GM21360 (cell line): ENCODE results near the gene RABGAP1L.
"Not testable (repeated sequence)": the region's sequence is repeated elsewhere in the genome, so short reads cannot be mapped to it uniquely, and the experiment has no call there.

Experiments used
- ATAC-seq: cut with Tn5 transposase; IDR thresholded peaks from one replicate; pipeline ENCODE4 v1.9.1; 2021; ENCODE audit warnings: mild to moderate bottlenecking, moderate library complexity; ENCODE audit not compliant: unreplicated experiment

RABGAP1L gene

GRCh38 chr1:174358344-174358743, 199.0 kb downstream of the RABGAP1L start:
- ATAC-seq, result no peak

DNA sequence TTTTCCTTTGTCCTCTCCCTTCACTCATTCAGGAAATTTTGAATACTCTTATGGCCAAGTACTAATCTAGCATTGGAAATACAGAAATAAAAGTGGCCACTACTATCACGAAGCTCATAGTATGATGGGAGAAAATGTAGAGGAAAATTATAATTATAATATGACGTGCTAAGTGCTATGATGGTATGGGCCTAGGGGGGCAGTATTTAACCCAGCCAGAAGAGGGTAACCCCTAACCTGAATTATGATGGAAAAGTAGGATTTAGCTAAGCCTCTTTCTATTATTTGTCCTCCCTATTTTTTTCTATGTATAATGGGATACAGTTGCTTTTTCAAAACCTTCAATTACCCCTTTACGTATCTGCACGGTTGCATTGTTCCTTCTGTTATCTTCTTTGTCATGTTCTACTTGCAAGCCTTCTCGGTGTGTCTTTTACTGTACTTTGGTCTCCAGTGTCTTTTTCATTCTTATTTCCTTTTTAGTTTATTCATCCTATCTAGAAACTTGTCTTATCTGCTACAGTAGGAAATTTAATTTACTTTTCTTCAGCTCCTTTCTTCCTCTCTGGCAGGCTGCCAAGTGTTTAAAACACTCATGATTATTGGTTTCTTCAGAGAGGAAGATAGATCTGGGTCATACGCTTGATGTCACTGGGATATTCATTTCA, 199.6 kb downstream of the RABGAP1L start:
- ATAC-seq, result no peak

GRCh38 chr1:174359454-174359805, 200.1 kb downstream of the RABGAP1L start:
- no peak for ATAC-seq

GRCh38 chr1:174364996-174365736, 205.8 kb downstream of the RABGAP1L start:
- ATAC-seq, result no peak

DNA sequence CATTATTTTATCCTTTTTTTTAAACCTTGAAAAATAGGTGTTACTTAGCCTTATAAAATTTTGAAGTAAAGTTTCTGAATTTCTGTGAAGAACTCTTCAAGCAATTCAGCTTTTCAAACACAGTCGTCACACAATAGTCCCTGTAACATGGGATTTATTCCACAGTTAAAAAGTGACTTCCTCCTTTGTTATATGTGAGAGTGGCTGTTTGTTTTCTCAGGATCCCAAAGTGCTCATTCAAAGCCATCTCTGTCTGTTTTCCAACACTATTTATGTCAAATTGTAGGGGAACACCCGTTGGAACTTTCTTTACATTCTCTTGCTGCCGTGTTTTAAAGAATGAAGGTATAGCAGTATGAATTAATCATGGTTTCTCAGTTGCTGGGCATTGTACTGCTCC, 207.6 kb downstream of the RABGAP1L start:
- ATAC-seq, result no peak

DNA sequence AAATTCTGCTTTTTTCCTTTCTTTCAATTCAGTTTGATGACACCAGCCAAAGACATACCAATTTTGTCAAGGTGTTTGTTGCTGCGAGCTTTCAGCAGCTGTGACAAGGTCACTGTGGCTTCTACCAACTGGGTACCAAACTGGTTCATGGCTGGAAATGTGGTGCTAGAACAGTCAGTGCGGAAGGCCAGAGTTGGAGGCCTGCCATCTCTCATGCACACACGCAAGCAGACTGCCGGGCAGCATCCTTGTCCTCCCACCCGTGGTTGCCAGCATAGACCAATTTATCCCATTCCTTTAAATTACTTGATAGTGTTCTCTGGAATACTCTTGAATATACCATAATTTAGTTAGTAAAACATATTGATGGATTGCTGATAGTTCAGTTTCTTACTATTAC, 208.6 kb downstream of the RABGAP1L start:
- ATAC-seq, result no peak

DNA sequence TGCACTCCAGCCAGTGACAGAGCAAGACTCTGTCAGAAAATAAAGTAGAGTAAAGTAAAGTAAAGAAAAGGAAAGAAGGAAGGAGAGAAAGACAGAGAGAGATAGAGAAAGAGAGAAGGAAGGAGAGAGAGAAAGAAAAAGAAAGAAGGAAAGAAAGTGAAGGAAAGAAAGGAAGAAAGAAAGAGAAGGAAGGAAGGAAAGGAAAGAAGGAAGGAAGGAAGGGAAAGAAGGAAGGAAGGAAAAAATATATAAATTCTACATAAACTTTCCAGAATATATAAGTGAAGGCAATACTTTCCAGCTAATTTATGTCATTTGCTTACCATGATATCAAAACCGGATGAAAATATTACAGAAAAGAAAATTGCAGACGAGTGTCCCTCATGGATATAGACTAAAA, 216.7 kb downstream of the RABGAP1L start:
- no peak for ATAC-seq

DNA sequence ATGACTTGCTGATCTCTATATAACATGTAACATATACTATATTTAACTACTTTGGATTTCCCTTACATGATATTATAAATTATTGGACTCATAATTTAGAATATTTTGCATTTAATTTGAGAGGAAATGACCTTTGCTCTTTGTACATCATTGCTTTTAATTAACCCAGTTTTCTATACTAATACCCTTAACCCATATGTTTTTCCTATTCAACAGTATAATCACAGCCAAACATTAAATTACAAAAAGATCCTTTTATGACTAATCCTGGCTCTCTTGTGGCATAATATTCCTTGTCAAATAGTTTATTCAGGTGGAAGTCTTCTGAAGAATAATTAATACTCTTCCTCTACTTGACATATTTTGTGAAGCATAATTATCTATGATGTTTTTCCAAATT, 232.4 kb downstream of the RABGAP1L start:
- no peak for ATAC-seq

DNA sequence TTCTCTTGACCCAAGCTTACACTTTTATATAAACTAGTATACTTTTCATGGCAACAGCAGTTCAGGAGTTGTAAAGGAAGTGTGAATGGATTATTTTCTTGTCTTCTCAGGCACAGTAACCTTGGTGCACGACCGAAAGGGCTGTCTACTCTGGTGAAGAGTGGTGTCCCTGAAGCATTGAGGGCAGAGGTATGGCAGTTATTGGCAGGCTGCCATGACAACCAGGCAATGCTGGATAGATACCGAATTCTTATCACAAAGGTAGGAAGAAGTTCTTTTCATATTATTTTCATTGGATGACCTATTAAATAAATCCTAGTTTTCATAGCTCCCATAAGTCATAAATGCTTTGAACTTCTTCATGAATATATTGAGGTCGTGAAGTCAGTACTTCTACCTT, 234.6 kb downstream of the RABGAP1L start:
- ATAC-seq, result no peak

DNA sequence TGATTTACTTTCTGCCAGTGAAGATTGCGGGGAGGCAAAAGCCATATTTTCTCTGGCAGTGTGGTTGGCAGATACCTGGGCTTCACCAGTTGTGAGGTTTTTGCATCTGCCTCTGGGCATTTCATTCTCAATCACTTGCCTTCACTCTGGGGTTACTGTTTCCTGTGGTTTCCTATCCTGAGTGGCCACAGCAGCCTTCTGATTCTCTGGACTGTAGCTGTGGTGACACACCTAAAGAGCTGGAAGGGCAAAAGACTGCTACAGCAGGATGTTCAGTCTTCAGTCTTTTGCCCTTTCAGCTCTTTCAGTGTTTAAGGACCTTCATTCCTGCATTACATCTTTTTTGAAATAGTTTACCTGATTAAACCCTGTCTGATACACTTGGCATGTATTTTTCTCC, 237.9 kb downstream of the RABGAP1L start:
- no peak for ATAC-seq

GRCh38 chr1:174398246-174398645, 238.9 kb downstream of the RABGAP1L start:
- ATAC-seq, result no peak

DNA sequence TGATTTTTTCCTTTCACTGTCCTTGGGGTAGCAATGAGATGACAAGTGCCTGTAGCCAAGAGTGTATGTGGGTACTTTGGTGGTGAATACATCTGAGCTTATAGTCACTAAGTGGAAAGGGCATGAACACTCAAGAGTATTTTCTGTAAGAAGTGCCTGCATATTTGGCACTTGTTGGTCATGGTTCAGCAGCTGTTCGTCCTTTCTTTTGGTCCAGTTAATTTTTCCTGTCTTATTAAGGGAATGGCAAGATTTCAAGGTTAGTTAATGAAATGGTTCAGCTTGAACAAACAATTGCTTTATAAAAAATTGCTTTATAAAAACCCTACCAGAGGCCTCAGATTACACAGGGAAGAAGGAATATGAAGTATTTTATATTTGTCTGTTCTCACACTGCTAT, 239.9 kb downstream of the RABGAP1L start:
- no peak for ATAC-seq

GRCh38 chr1:174401075-174401474, 241.8 kb downstream of the RABGAP1L start:
- no peak for ATAC-seq

GRCh38 chr1:174405219-174405618, 245.9 kb downstream of the RABGAP1L start:
- no peak for ATAC-seq

- no peak for ATAC-seq
Observed at GRCh38 chr1:174406421-174406820, 247.1 kb downstream of the RABGAP1L start.

- no peak for ATAC-seq
Observed at GRCh38 chr1:174407665-174408064, 248.3 kb downstream of the RABGAP1L start.

DNA sequence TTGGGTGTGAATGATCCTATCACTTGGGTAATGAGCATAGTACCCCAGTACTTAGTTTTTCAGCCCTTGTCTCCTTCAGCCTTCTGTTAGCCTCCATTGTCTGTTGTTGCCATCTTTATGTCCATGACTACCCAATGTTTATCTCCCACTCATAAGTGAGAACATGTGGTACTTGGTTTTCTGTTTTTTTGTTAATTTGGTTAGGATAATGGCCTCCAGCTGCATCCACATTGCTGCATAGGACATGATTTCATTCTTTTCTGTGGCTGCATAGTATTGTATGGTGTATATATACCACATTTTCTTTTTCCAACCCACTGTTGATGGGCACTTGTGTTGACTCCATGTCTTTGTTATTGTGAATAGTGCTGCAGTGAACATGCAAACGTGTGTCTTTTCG, 248.8 kb downstream of the RABGAP1L start:
- no peak for ATAC-seq

DNA sequence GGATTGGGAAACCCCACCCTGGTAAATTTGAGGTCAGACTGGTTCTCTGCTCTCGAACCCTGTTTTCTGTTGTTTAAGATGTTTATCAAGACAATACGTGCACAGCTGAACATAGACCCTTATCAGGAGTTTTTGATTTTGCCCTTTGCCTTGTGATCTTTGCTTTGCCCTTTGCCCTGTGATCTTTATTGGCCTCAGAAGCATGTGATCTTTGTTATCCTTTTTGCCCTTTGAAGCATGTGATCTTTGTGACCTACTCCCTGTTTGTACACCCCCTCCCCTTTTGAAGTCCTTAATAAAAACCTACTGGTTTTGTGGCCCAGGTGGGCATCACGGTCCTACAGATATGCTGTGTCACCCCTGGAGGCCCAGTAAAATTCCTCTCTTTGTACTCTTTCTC, 250.5 kb downstream of the RABGAP1L start:
- ATAC-seq, result not testable (repeated sequence)

GRCh38 chr1:174413632-174414031, 254.3 kb downstream of the RABGAP1L start:
- ATAC-seq, result no peak

GRCh38 chr1:174414203-174414602, 254.9 kb downstream of the RABGAP1L start:
- no peak for ATAC-seq

DNA sequence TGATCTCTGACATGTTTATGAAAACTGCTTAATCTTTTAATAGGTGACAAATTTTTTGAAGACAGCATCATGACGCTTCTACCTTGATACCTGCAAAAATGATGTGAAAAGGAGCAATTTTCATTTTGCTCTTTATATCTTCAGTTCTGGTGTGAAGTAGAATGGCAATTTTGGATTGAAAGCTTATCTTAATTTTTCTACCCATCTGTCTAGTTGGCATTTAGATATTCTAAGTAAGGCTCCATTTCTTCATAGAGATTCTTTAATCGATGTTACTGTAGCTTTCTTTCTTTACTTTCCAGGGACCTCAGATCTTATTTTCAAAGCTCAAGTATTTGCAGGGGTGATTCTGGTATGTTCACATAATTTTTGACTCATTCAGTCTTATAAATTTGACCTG, 256.2 kb downstream of the RABGAP1L start:
- no peak for ATAC-seq

DNA sequence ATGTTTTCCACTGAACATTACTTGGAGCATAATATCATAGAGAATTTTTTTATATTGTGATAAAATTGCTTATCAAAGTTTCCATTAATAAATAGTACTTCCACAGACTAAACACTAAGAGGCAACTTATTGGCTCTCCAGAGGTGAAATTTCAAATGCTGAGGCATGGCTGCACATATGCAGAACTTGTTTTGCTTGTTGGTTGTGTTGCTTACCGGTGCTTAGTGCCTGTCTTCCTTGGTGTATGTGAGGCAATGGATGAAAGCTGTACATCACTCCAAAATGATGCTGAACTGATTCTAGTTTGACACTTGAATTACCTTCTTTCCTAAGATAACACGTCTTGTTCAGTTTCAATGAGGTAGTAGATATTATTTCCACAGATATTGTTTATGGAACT, 258.6 kb downstream of the RABGAP1L start:
- no peak for ATAC-seq

GRCh38 chr1:174425121-174425520, 265.8 kb downstream of the RABGAP1L start:
- ATAC-seq, result no peak
